Mucosa of rectum (tissue), 2 donors: ENCODE results near the gene HINT3.

Experiments used
- H3K27ac ChIP-seq, 2 donors: one replicate each; pipeline ENCODE4 v1.7.0; 2013; ENCODE audit warnings: inconsistent platforms in 2 of 2, low read depth in 2 of 2, low read length in 2 of 2
- H3K27me3 ChIP-seq, 2 donors: one replicate each; pipeline ENCODE4 v1.7.0; 2013; ENCODE audit warnings: low read length in 2 of 2; ENCODE audit not compliant: control insufficient read depth in 2 of 2, insufficient read depth in 2 of 2
- H3K36me3 ChIP-seq, 2 donors: one replicate each; pipeline ENCODE4 v1.7.0; 2013; ENCODE audit warnings: low read length in 2 of 2; ENCODE audit not compliant: control insufficient read depth in 2 of 2, insufficient read depth in 2 of 2
- H3K4me1 ChIP-seq, 2 donors: one replicate each; pipeline ENCODE4 v1.7.0; 2013; ENCODE audit warnings: low read length in 2 of 2, mild to moderate bottlenecking in 1 of 2; ENCODE audit not compliant: control insufficient read depth in 2 of 2, insufficient read depth in 2 of 2
- H3K4me3 ChIP-seq, 2 donors: one replicate each; pipeline ENCODE4 v1.7.0; 2013; ENCODE audit warnings: low read length in 2 of 2
- H3K9ac ChIP-seq, 2 donors: one replicate each; pipeline ENCODE4 v1.7.0; 2013; ENCODE audit warnings: low read length in 2 of 2, low read depth in 1 of 2, mild to moderate bottlenecking in 1 of 2
- H3K9me3 ChIP-seq, 2 donors: one replicate each; pipeline ENCODE4 v1.7.0; 2013; ENCODE audit warnings: low read length in 2 of 2; ENCODE audit not compliant: control insufficient read depth in 2 of 2
- donor health status: healthy.
- donor health status: Normal muscosa, but diverticular disease.

HINT3 gene

GRCh38 chr6:125939026-125939425 is 17.5 kb upstream of the HINT3 start:
- Histone ChIP-seq H3K9me3 (no peaks in the 10 kb centered on the region), H3K36me3 (no peaks in the 10 kb centered on the region), H3K4me3 (no peak overlapping the region)

DNA sequence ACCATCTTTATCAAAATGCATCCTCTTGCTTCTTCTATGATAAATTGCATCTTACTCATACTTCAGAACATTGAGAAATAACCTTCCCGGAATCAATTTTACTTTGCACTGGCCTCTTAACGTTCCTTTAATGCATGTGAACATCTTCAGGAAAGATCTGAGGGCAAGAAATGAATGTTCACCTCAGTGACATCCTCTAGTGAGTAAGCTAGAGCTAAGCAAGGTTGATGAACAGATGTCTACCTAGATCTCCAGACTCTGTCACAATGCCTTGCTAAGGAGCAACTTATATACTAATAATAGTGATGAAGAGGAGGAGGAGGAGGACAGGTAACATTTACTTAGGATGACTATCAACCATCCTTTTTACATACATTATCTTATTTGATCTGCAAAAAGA is 16.8 kb upstream of the HINT3 start:
- H3K9me3 ChIP-seq: no peaks in the 10 kb centered on the region
- H3K36me3 ChIP-seq: no peaks in the 10 kb centered on the region
- H3K9ac ChIP-seq: no peak overlapping the region
- H3K27me3 ChIP-seq: no peaks in the 10 kb centered on the region
- peaks cover 11 to 20% of the 10 kb centered on the region in 2 donors for H3K4me1 ChIP-seq
- H3K4me3 ChIP-seq: no peak overlapping the region
- no peak overlapping the region for H3K27ac ChIP-seq

More at GRCh38 chr6:125939026-125939425, 17.5 kb upstream of the HINT3 start:
- no peaks in the 10 kb centered on the region for H3K27me3 ChIP-seq
- H3K27ac ChIP-seq: no peak overlapping the region
- H3K9ac ChIP-seq: no peak overlapping the region
- peaks cover 4 to 18% of the 10 kb centered on the region in 2 donors for H3K4me1 ChIP-seq

DNA sequence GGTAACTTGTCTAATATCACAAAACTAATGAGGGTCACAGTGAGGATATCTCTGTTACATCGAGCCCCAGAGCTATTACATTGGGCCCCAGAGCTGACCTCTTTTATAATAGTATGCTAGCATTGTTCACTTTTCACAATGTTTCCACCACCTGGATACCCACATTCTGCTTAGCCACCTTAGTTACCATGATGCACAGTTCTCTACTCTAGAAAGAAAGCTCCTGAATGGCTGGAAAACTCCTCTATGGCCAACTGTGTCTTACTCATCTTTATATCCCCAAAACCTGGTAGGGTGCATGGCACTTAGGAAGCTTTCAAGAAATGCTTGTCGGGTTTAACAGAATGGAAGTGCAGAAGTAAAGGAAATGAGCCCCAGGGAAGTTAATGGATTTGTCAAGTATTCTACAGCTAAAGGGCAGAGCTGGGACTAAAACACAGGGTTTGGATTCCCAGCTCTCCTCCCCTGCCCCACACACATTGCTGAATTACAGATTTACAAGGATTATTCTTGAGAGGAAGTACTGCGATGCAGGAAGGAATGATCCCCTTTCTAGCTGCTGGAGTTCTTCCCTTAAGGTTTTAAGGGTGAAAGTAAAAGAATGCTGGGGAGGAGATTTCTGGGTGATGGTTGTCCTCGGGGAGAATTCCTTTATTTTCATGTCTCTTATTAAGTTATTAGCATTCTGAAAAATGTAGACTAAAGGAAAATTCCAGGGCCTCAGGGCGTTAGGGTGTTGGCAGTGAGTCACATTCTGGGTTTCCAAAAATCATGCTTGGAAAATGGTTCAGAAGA is 16.1 kb upstream of the HINT3 start:
- no peak overlapping the region for H3K27ac ChIP-seq
- no peaks in the 10 kb centered on the region for H3K27me3 ChIP-seq
- peaks cover 14 to 23% of the 10 kb centered on the region in 2 donors for H3K4me1 ChIP-seq
- H3K4me3 ChIP-seq: no peak overlapping the region
- no peak overlapping the region for H3K9ac ChIP-seq
- no peaks in the 10 kb centered on the region for H3K9me3 ChIP-seq
- H3K36me3 ChIP-seq: no peaks in the 10 kb centered on the region

GRCh38 chr6:125942672-125943527 is 13.7 kb upstream of the HINT3 start:
- peak overlapping the region; percentile 64 to 77 for H3K27ac ChIP-seq
- H3K4me1 ChIP-seq: peaks cover 14 to 27% of the 10 kb centered on the region in 2 donors
- no peaks in the 10 kb centered on the region for H3K27me3 ChIP-seq
- H3K9me3 ChIP-seq: no peaks in the 10 kb centered on the region
- H3K9ac ChIP-seq: no peak overlapping the region
- no peak overlapping the region for H3K4me3 ChIP-seq
- H3K36me3 ChIP-seq: no peaks in the 10 kb centered on the region

- peaks cover 14 to 27% of the 10 kb centered on the region in 2 donors for H3K4me1 ChIP-seq
- peak overlapping the region in 1 of 2 donors; percentile 35 for H3K9ac ChIP-seq
- H3K36me3 ChIP-seq: no peaks in the 10 kb centered on the region
- H3K27ac ChIP-seq: peak overlapping the region; percentile 64 to 77
- no peaks in the 10 kb centered on the region for H3K9me3 ChIP-seq
- H3K4me3 ChIP-seq: peak overlapping the region in 1 of 2 donors; percentile 14
- no peaks in the 10 kb centered on the region for H3K27me3 ChIP-seq
These were observed 12.8 kb upstream of the HINT3 start for GRCh38 chr6:125943528-125944433.

DNA sequence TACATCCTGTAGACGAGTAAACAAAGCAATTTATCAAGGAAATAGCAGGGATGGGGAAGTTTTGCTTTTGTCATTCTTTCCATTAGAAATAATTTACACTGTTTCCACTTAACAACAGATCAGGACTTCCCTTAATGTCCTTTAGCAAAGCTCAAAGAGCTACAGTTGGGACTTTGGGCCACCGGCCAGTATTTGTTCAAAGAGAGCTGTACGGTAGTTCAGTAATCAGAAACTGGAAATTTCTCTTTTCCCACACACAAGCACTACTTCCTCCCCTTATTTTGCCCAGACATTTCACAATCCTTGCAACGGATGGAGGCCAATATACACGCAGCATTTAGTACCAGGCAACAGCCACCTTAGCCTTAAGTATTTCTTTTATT is 12.1 kb upstream of the HINT3 start:
- H3K4me3 ChIP-seq: peak overlapping the region in 1 of 2 donors; percentile 14
- H3K27ac ChIP-seq: peak overlapping the region; percentile 64 to 77
- peak overlapping the region; percentile 27 to 35 for H3K9ac ChIP-seq
- peaks cover 14 to 27% of the 10 kb centered on the region in 2 donors for H3K4me1 ChIP-seq
- no peaks in the 10 kb centered on the region for H3K9me3 ChIP-seq
- H3K36me3 ChIP-seq: no peaks in the 10 kb centered on the region
- H3K27me3 ChIP-seq: no peaks in the 10 kb centered on the region

GRCh38 chr6:125944896-125945295 is 11.7 kb upstream of the HINT3 start:
- peaks cover 14 to 27% of the 10 kb centered on the region in 2 donors for H3K4me1 ChIP-seq
- H3K4me3 ChIP-seq: peak overlapping the region in 1 of 2 donors; percentile 14
- H3K9me3 ChIP-seq: no peaks in the 10 kb centered on the region
- H3K9ac ChIP-seq: peak overlapping the region; percentile 0 to 27
- no peaks in the 10 kb centered on the region for H3K27me3 ChIP-seq
- peak overlapping the region; percentile 64 to 77 for H3K27ac ChIP-seq
- H3K36me3 ChIP-seq: no peaks in the 10 kb centered on the region

DNA sequence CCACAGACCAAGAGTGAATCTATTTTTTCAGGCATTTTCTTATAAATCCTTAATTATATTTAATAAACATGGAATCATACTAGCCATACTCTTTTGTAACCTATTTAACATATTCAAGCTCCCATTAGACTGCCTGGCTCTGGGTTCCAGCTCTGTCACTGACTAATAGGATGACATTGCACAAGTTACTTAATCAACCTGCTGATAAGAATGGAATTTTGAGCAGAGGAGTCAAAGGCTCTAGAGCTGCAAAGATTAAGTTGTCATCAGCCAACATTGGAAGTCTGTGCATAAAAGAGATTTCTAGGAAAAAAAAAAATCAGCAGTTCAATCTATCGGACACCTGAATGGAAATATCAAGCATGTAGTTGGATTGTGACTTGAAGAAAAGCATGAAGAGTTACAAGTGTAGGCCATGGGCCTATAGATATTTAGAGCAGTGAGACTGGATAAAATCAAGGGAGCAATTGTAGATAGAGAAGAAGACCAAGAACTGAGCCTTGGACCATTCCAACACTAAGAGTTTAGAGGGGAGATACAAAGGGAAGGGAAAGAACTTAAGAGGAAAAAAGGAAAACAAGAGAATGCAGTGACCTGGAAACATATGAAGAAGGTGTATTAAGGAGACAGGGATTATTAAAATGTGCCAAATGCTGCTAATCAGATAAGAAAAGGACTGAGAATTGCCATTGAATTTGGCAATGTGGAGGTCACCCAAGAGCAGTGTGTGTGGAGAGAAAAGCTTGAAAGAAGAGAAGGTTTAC is 11.0 kb upstream of the HINT3 start:
- Histone ChIP-seq H3K27ac (peak overlapping the region; percentile 64 to 77), H3K4me1 (peaks cover 14 to 27% of the 10 kb centered on the region in 2 donors), H3K36me3 (no peaks in the 10 kb centered on the region), H3K9me3 (no peaks in the 10 kb centered on the region), H3K4me3 (no peak overlapping the region), H3K9ac (no peak overlapping the region), H3K27me3 (no peaks in the 10 kb centered on the region)

- H3K36me3 ChIP-seq: no peaks in the 10 kb centered on the region
- H3K27ac ChIP-seq: no peak overlapping the region
- H3K27me3 ChIP-seq: no peaks in the 10 kb centered on the region
- no peak overlapping the region for H3K4me3 ChIP-seq
- no peak overlapping the region for H3K9ac ChIP-seq
- H3K9me3 ChIP-seq: no peaks in the 10 kb centered on the region
- H3K4me1 ChIP-seq: peaks cover 14 to 23% of the 10 kb centered on the region in 2 donors
These were observed 9.0 kb upstream of the HINT3 start for GRCh38 chr6:125947615-125948014.
